ENCODE measurements around the gene ERLIN1.
A peak's percentile ranks its signal among the peaks of the same experiment; 100 is the strongest.

ERLIN1 gene

DNA sequence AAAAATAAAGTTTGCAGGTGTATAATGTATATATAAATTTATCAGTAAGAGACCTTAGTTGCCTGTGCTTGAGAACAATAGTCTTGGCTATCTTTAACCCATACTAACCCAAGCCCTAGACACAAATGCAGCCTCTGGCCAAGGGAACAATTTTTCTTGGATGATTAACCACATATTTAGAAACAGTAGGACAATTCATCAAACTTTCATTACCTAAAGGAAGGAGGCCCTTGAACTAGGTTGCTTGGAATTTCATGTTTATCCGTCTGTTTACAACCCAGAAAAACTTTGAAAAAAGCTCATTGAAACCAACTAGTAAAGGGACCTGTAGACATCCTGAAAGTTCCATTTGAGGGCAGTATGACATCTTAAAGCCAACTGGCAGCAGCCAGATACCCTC, 8.9 kb upstream of the ERLIN1 start:
- Histone ChIP-seq H3K4me3 (ENCODE audit: insufficient read depth, low read depth, low read length) (no peak overlapping the region), H3K27ac (ENCODE audit: insufficient read depth, low read depth, low read length, poor library complexity, severe bottlenecking) (no peak overlapping the region), H3K9me3 (ENCODE audit: control insufficient read depth, low read length) (no peaks in the 10 kb centered on the region), H3K27me3 (ENCODE audit: control insufficient read depth, insufficient read depth, low read length, poor library complexity, severe bottlenecking) (no peaks in the 10 kb centered on the region), H3K4me1 (ENCODE audit: control insufficient read depth, insufficient read depth, low read length) (no peaks in the 10 kb centered on the region), H3K36me3 (ENCODE audit: control insufficient read depth, insufficient read depth, low read length) (peaks cover 14% of the 10 kb centered on the region)
- 95 to 100% methylated on average over 1 of the region's 1 CpG for WGBS, 2 experiments

DNA sequence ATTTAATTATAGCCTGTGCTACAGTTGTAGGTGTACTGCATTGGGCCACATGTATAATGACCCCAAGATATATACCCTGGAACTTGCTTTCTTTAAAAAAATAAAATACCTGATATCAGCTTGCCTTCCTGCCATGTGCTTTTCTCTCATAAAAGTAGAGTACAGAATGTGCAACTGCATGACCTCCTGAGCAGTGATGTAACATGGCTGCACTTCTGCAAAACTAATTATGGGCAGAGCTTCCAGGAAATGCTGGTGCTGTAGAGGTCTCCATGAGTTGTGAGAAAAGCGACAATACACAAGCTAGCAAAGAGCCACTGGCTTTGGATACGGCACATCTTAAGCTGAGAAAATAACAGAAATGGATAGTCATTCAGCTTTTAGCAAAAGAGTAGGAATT, 6.5 kb upstream of the ERLIN1 start:
- 96% methylated on average over 2 of the region's 2 CpGs for WGBS, 2 experiments
- H3K4me1 ChIP-seq (ENCODE audit: control insufficient read depth, insufficient read depth, low read length): no peaks in the 10 kb centered on the region
- no peaks in the 10 kb centered on the region for H3K9me3 ChIP-seq (ENCODE audit: control insufficient read depth, low read length)
- no peak overlapping the region for H3K27ac ChIP-seq (ENCODE audit: insufficient read depth, low read depth, low read length, poor library complexity, severe bottlenecking)
- H3K4me3 ChIP-seq (ENCODE audit: insufficient read depth, low read depth, low read length): no peak overlapping the region
- H3K27me3 ChIP-seq (ENCODE audit: control insufficient read depth, insufficient read depth, low read length, poor library complexity, severe bottlenecking): no peaks in the 10 kb centered on the region
- H3K36me3 ChIP-seq (ENCODE audit: control insufficient read depth, insufficient read depth, low read length): peaks cover 14% of the 10 kb centered on the region

DNA sequence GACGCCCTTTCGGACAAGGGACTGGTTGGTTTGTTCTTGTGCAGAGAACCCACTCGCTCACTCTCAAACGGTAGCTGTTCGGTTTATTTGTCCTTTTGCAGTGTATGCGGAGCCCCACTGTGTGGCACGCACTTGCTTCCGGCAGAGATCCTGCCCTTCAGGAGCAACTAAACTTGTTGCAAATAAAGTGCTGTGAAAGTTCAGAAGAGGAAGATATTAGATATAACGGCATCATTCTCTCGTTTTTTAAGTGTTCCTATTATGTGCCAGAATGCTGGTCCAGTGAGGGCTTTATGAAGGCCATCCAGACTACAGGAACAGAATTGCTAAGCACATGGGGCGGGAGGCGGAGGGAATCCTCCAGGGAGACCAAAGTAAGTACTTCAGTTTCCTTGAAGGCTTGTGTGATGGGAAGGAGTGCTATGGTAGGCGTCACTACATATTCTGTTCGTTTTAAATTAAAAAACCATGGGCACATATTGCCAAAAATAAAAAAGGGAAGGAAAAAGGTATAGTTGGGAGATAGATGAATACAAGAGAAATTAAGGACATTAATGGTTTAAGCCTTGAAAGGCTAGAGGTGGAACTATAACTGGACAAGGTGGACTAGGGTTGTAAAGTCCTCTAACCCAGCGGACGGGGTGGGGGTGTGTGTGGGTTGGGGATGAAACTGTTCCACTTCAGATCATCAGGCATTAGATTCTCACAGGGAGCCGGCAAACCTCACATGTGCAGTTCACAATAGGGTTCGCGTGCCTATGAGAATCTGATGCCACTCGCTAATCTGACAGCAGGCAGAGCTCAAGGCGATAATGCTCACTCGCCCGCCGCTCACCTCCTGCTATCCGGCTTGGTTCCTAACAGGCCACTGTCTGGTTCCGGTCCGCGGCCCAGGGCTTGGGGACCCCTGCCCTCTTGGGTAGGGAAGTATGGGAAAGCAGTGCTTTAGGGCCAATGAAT, 704 bp upstream of the ERLIN1 start:
- Histone ChIP-seq H3K27ac (ENCODE audit: insufficient read depth, low read depth, low read length, poor library complexity, severe bottlenecking) (peak overlapping the region; percentile 28), H3K4me1 (ENCODE audit: control insufficient read depth, insufficient read depth, low read length) (peaks cover 5% of the 10 kb centered on the region), H3K27me3 (ENCODE audit: control insufficient read depth, insufficient read depth, low read length, poor library complexity, severe bottlenecking) (no peaks in the 10 kb centered on the region), H3K36me3 (ENCODE audit: control insufficient read depth, insufficient read depth, low read length) (peaks cover 2% of the 10 kb centered on the region), H3K9me3 (ENCODE audit: control insufficient read depth, low read length) (no peaks in the 10 kb centered on the region), H3K4me3 (ENCODE audit: insufficient read depth, low read depth, low read length) (peak overlapping the region; percentile 66)
- WGBS, 2 experiments: 48 to 50% methylated on average over 28 of the region's 28 CpGs

DNA sequence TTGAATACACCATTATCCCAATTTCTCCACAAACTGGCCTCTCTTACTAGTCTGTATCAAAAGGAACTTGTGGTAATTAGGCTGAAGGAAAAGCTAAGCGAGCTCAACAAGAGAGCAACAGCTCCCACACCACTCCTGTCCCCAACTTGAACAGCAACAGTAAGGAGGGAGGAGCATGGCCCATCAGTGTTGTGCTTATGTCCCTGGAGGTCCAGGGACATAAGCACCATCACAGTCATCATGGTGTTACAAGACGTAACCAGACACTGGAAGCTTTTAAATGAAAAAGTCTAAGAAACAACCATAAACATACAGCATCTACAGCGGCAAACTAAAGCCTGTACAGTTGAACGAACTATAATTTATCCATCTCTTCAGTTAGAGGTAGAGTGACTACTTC, 989 bp downstream of the ERLIN1 start:
- Histone ChIP-seq H3K4me1 (ENCODE audit: control insufficient read depth, insufficient read depth, low read length) (peaks cover 5% of the 10 kb centered on the region), H3K4me3 (ENCODE audit: insufficient read depth, low read depth, low read length) (peak overlapping the region; percentile 66), H3K9me3 (ENCODE audit: control insufficient read depth, low read length) (no peaks in the 10 kb centered on the region), H3K36me3 (ENCODE audit: control insufficient read depth, insufficient read depth, low read length) (no peaks in the 10 kb centered on the region), H3K27ac (ENCODE audit: insufficient read depth, low read depth, low read length, poor library complexity, severe bottlenecking) (no peak overlapping the region), H3K27me3 (ENCODE audit: control insufficient read depth, insufficient read depth, low read length, poor library complexity, severe bottlenecking) (no peaks in the 10 kb centered on the region)
- 24 to 27% methylated on average over 3 to 4 of the region's 4 CpGs for WGBS, 2 experiments

DNA sequence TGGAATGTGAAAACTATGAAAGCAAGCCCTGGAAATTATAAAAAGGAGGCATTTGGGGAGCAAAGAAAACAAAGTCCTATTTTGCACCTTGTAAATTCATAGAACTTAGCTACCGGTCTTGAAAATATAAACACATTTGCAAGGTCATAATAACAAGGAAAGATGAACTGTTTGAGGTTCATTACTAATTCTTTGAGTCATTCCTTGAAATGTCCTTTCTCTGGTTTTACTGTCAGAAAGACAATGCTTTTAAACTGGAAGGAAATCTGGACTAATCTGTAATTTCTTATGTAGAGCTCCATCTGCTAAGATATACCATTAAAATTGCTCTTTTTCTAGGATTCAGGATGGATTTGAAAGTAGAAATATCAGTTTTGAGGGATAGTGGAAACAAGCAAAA, 1.4 kb downstream of the ERLIN1 start:
- WGBS, 2 experiments: 88 to 100% methylated on average over 1 of the region's 1 CpG
- peaks cover 5% of the 10 kb centered on the region for H3K4me1 ChIP-seq (ENCODE audit: control insufficient read depth, insufficient read depth, low read length)
- no peaks in the 10 kb centered on the region for H3K27me3 ChIP-seq (ENCODE audit: control insufficient read depth, insufficient read depth, low read length, poor library complexity, severe bottlenecking)
- H3K27ac ChIP-seq (ENCODE audit: insufficient read depth, low read depth, low read length, poor library complexity, severe bottlenecking): no peak overlapping the region
- no peaks in the 10 kb centered on the region for H3K9me3 ChIP-seq (ENCODE audit: control insufficient read depth, low read length)
- no peaks in the 10 kb centered on the region for H3K36me3 ChIP-seq (ENCODE audit: control insufficient read depth, insufficient read depth, low read length)
- H3K4me3 ChIP-seq (ENCODE audit: insufficient read depth, low read depth, low read length): peak overlapping the region; percentile 66

DNA sequence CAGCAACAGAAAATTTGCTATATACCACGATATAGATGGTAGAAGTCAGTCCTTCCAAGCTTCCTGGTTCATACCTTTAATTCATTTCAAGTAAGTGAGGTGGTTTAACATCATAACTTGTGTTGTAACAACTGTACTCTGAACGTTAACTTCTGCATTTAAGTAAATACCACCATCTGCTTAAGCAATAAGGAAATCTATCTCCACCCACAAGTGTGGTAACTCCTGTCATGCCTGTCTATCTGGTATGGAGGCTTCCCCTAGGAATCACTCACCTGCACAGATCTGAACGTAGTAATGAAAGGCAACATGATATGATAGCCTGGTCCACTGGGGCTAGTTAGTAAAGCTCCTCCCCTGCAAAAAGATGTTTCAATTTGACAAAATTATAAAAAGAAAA, 2.3 kb downstream of the ERLIN1 start:
- Histone ChIP-seq H3K4me1 (ENCODE audit: control insufficient read depth, insufficient read depth, low read length) (peaks cover 5% of the 10 kb centered on the region), H3K27me3 (ENCODE audit: control insufficient read depth, insufficient read depth, low read length, poor library complexity, severe bottlenecking) (no peaks in the 10 kb centered on the region), H3K36me3 (ENCODE audit: control insufficient read depth, insufficient read depth, low read length) (no peaks in the 10 kb centered on the region), H3K27ac (ENCODE audit: insufficient read depth, low read depth, low read length, poor library complexity, severe bottlenecking) (no peak overlapping the region), H3K4me3 (ENCODE audit: insufficient read depth, low read depth, low read length) (no peak overlapping the region), H3K9me3 (ENCODE audit: control insufficient read depth, low read length) (no peaks in the 10 kb centered on the region)
- 91 to 100% methylated on average over 2 to 3 of the region's 3 CpGs for WGBS, 2 experiments

DNA sequence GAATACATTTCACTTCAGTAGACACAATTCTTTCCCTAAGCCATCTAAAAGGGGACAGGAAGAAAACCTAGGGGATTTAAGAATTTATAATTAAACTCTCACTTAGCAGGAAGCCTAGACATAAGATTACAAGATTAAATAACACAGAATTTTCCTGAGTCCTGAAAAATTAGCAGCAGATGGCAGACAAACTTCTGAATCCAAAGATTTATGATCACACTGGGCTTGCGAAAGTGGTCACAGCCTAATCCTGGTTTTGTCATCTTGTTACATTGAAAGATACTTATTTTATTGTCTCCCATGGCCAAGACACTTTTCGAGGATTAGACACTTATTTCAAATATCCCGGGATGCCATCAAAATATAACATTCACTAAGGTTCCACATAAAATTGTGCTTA, 2.9 kb downstream of the ERLIN1 start:
- H3K27ac ChIP-seq (ENCODE audit: insufficient read depth, low read depth, low read length, poor library complexity, severe bottlenecking): no peak overlapping the region
- no peaks in the 10 kb centered on the region for H3K36me3 ChIP-seq (ENCODE audit: control insufficient read depth, insufficient read depth, low read length)
- peaks cover 5% of the 10 kb centered on the region for H3K4me1 ChIP-seq (ENCODE audit: control insufficient read depth, insufficient read depth, low read length)
- no peaks in the 10 kb centered on the region for H3K27me3 ChIP-seq (ENCODE audit: control insufficient read depth, insufficient read depth, low read length, poor library complexity, severe bottlenecking)
- 92 to 96% methylated on average over 3 of the region's 3 CpGs for WGBS, 2 experiments
- no peaks in the 10 kb centered on the region for H3K9me3 ChIP-seq (ENCODE audit: control insufficient read depth, low read length)
- H3K4me3 ChIP-seq (ENCODE audit: insufficient read depth, low read depth, low read length): no peak overlapping the region

DNA sequence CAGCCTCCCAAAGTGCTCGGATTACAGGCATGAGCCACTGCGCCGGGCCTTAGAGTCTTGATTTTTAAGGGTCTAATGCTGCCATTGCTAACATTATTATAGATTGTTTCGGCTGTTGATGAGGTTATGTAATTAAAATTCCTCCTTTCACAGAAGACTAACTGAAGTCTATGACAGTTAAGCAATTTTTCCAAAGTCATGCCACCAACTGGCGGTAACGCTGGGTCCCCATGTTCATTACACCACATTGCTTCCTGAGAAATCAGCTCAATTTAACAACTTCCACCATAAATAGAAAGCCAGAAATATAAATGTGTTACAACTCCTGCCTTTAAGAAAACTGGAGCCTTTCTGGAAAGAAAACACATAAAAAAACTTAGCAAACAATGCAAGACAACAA, 3.5 kb downstream of the ERLIN1 start:
- Histone ChIP-seq H3K36me3 (ENCODE audit: control insufficient read depth, insufficient read depth, low read length) (no peaks in the 10 kb centered on the region), H3K4me3 (ENCODE audit: insufficient read depth, low read depth, low read length) (no peak overlapping the region), H3K27me3 (ENCODE audit: control insufficient read depth, insufficient read depth, low read length, poor library complexity, severe bottlenecking) (no peaks in the 10 kb centered on the region), H3K27ac (ENCODE audit: insufficient read depth, low read depth, low read length, poor library complexity, severe bottlenecking) (no peak overlapping the region), H3K4me1 (ENCODE audit: control insufficient read depth, insufficient read depth, low read length) (peaks cover 5% of the 10 kb centered on the region), H3K9me3 (ENCODE audit: control insufficient read depth, low read length) (no peaks in the 10 kb centered on the region)
- WGBS, 2 experiments: 85 to 97% methylated on average over 5 to 6 of the region's 6 CpGs

DNA sequence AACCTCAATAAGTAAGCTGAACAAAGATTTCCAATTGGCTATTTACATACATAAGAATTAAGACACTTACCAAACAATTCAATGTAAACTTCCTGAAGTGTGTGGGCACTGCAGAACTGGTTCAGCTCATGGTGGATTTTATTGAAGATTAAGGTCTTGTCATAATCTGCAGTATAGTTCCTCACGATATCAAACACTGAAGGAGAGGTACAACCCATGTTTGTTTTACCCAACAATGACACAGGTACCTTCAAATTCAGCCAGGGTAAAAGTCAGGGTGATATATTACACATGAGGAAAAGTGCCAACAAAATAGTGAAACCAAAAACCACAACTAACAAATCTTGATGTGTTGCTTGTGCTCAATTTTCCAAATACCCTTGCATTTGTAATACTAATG, 10.0 kb downstream of the ERLIN1 start:
- 100% methylated on average over 1 of the region's 1 CpG for WGBS, 2 experiments
- Histone ChIP-seq H3K4me1 (ENCODE audit: control insufficient read depth, insufficient read depth, low read length) (no peaks in the 10 kb centered on the region), H3K36me3 (ENCODE audit: control insufficient read depth, insufficient read depth, low read length) (no peaks in the 10 kb centered on the region)

DNA sequence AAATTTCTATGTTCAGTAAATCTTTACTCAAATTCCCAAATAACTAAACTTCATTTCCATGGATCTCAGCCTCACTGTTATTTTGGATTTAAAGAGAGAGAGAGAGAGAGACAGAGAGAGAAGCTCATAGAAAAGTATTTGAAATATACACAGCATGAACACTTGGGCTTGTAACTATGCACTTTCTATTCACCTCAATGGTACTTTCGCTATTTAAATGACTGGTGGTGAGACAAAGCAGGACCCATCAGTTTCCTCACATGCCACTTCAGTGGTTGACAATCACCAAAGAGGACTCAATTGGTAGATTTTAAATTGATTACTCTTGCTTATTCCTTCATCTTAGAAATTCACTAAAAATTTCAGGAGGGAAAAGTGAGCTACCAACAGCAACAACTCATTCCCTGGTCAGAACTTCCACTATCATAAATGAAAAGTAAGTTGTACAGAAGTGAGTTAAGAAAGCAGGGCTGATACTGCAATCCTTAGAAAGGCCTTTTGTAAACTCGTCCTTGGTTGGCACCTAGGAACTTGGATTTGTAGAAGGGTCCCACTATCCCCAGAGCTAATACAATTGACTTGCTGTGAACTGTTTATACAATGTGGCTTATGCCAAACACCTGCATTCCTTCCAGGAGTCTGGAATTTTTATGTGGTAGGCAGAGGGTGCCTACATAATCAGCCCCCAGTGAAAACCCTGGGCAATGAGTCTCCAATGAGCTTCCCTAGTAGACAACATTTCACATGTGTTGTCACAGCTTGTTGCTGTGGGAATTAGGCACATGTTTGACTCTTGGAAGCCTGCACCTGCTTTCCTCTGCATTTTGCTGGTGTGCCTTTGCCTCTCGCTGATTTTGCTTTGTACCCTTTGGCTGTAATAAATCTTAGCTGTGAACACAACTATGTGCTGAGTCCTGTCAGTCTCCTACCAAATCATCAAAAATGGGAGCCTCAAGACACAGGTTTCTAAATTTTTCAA, 10.8 kb downstream of the ERLIN1 start:
- no peak overlapping the region for H3K27ac ChIP-seq (ENCODE audit: insufficient read depth, low read depth, low read length, poor library complexity, severe bottlenecking)
- H3K4me1 ChIP-seq (ENCODE audit: control insufficient read depth, insufficient read depth, low read length): no peaks in the 10 kb centered on the region
- H3K4me3 ChIP-seq (ENCODE audit: insufficient read depth, low read depth, low read length): no peak overlapping the region
- no peaks in the 10 kb centered on the region for H3K27me3 ChIP-seq (ENCODE audit: control insufficient read depth, insufficient read depth, low read length, poor library complexity, severe bottlenecking)
- H3K9me3 ChIP-seq (ENCODE audit: control insufficient read depth, low read length): no peaks in the 10 kb centered on the region
- WGBS, 2 experiments: 94 to 96% methylated on average over 3 of the region's 3 CpGs
- no peaks in the 10 kb centered on the region for H3K36me3 ChIP-seq (ENCODE audit: control insufficient read depth, insufficient read depth, low read length)

More for the DNA sequence above, 10.0 kb downstream of the ERLIN1 start:
- Histone ChIP-seq H3K27ac (ENCODE audit: insufficient read depth, low read depth, low read length, poor library complexity, severe bottlenecking) (no peak overlapping the region), H3K4me3 (ENCODE audit: insufficient read depth, low read depth, low read length) (no peak overlapping the region), H3K27me3 (ENCODE audit: control insufficient read depth, insufficient read depth, low read length, poor library complexity, severe bottlenecking) (no peaks in the 10 kb centered on the region), H3K9me3 (ENCODE audit: control insufficient read depth, low read length) (no peaks in the 10 kb centered on the region)

Measured in ectodermal cell (in vitro differentiated cells).